Hematopoietic multipotent progenitor cell (in vitro differentiated cells): Measurements from ENCODE around the gene NQO2. TPM values are rescaled to one million over a fixed set of nuclear protein-coding genes. Genes with fewer than 3 reads are reported as not detected.
A peak's percentile ranks its signal among the peaks of the same experiment; 100 is the strongest.
"Not testable (repeated sequence)": the region's sequence is repeated elsewhere in the genome, so short reads cannot be mapped to it uniquely, and the experiment has no call there.

Source experiments
- DNase-seq, 3 donors: peaks; one replicate each; pipeline ENCODE4 v3.0.0-alpha.2; 2011 to 2015; ENCODE audit warnings: low read depth in 2 of 3, low spot score in 2 of 3
- total RNA-seq: library from RNA; depleted of rRNA; stranded (reverse); fragments of >200 nt; gene quantifications from one replicate; pipeline ENCODE4 v1.2.3, GENCODE V29; 2012

The NQO2 gene
- total RNA-seq, 1 donor, result 21.8 TPM

- DNase-seq, result peak in 2 of 3 donors; percentile 88 to 89
Measured at GRCh38 chr6:2988426-2989331, 11.0 kb upstream of the NQO2 start.

- peak; percentile 89 to 97 (median 96) for DNase-seq
Measured at GRCh38 chr6:2989332-2990247, 10.1 kb upstream of the NQO2 start.

- DNase-seq, result peak in 1 of 3 donors; percentile 35
Measured at GRCh38 chr6:2990248-2990931, 9.3 kb upstream of the NQO2 start.

GRCh38 chr6:2990932-2991506, 8.7 kb upstream of the NQO2 start:
- DNase-seq, result peak in 1 of 3 donors; percentile 37

GRCh38 chr6:2992330-2992979, 7.2 kb upstream of the NQO2 start:
- DNase-seq, result no peak

GRCh38 chr6:2993755-2994317, 5.9 kb upstream of the NQO2 start:
- DNase-seq, result no peak

GRCh38 chr6:2998249-2998997, 1.3 kb upstream of the NQO2 start:
- peak in 2 of 3 donors; percentile 50 to 74 for DNase-seq

GRCh38 chr6:2998998-2999617, 586 bp upstream of the NQO2 start:
- DNase-seq, result no peak

GRCh38 chr6:3001146-3001772, 1.6 kb downstream of the NQO2 start:
- DNase-seq, result no peak

GRCh38 chr6:3001773-3002293, 2.1 kb downstream of the NQO2 start:
- peak in 2 of 3 donors; percentile 85 to 87 for DNase-seq

- DNase-seq, result not testable (repeated sequence)
Measured at GRCh38 chr6:3003226-3003625, 3.5 kb downstream of the NQO2 start.

GRCh38 chr6:3005077-3005476, 5.4 kb downstream of the NQO2 start:
- no peak for DNase-seq

- DNase-seq, result no peak
Measured at GRCh38 chr6:3005874-3006273, 6.2 kb downstream of the NQO2 start.

- no peak for DNase-seq
Measured at GRCh38 chr6:3006476-3006875, 6.8 kb downstream of the NQO2 start.

- DNase-seq, result no peak
Measured at GRCh38 chr6:3007571-3007970, 7.9 kb downstream of the NQO2 start.

- not testable (repeated sequence) for DNase-seq
Measured at GRCh38 chr6:3008712-3009265, 9.1 kb downstream of the NQO2 start.

- no peak for DNase-seq
Measured at GRCh38 chr6:3009930-3010329, 10.2 kb downstream of the NQO2 start.
